SU-DHL-6 (cell line): ENCODE data around the gene RBM26.

ENCODE experiments used
- H2AFZ ChIP-seq: fragments of 200-600 bp; sonication (generic); 2 replicates; pipeline ENCODE4 v1.6.1; 2014; ENCODE audit warnings: low read depth, mild to moderate bottlenecking, moderate library complexity, mixed read lengths, antibody characterized with exemption, low read length; ENCODE audit not compliant: severe bottlenecking
- H3F3A ChIP-seq: fragments of 200-600 bp; shearing (Covaris generic); 2 replicates; pipeline ENCODE4 v1.6.0; 2016; ENCODE audit warnings: antibody characterized with exemption, mild to moderate bottlenecking; ENCODE audit not compliant: insufficient read depth
- H3K27ac ChIP-seq: fragments of 200-600 bp; sonication (generic); 2 replicates; pipeline ENCODE4 v1.5.1; 2016; ENCODE audit warnings: low read depth, mild to moderate bottlenecking, low read length, moderate library complexity, mixed read lengths
- H3K27me3 ChIP-seq: fragments of 200-600 bp; sonication (generic), shearing (Covaris generic); 2 replicates; pipeline ENCODE4 v1.6.0; 2014; ENCODE audit warnings: mild to moderate bottlenecking, low read length
- H3K36me3 ChIP-seq: fragments of 200-600 bp; sonication (generic); 2 replicates; pipeline ENCODE4 v1.6.1; 2014; ENCODE audit warnings: mild to moderate bottlenecking, low read length, mixed read lengths
- H3K4me2 ChIP-seq: fragments of 300-600, 200-600 bp; shearing (Covaris generic), sonication (generic); 2 replicates; pipeline ENCODE4 v1.6.0; 2014; ENCODE audit warnings: low read length, low read depth, mild to moderate bottlenecking; ENCODE audit not compliant: poor library complexity, severe bottlenecking
- H3K4me3 ChIP-seq: fragments of 200-600 bp; sonication (generic); 2 replicates; pipeline ENCODE4 v1.5.1; 2014; ENCODE audit warnings: antibody characterized with exemption, low read length, mild to moderate bottlenecking, mixed read lengths; ENCODE audit not compliant: insufficient read depth, poor library complexity, severe bottlenecking
- H3K79me2 ChIP-seq: fragments of 200-600 bp; sonication (generic); 2 replicates; pipeline ENCODE4 v1.6.1; 2014; ENCODE audit warnings: mild to moderate bottlenecking, low read length, moderate library complexity; ENCODE audit not compliant: insufficient read depth
- H3K9ac ChIP-seq: fragments of 200-600 bp; sonication (generic); 2 replicates; pipeline ENCODE4 v1.7.0; 2014; ENCODE audit warnings: mild to moderate bottlenecking, low read length
- H3K9me2 ChIP-seq: fragments of 200-600 bp; sonication (generic); replicated peaks from 2 replicates; pipeline ENCODE4 v1.6.1; 2014; ENCODE audit warnings: low read length; ENCODE audit not compliant: insufficient read depth
- H3K9me3 ChIP-seq: fragments of 200-600 bp; sonication (generic); 2 replicates; pipeline ENCODE4 v1.6.1; 2014; ENCODE audit warnings: low read length, mixed read lengths; ENCODE audit not compliant: insufficient read depth
- H4K20me1 ChIP-seq: fragments of 200-600 bp; sonication (generic); 2 replicates; pipeline ENCODE4 v1.6.1; 2014; ENCODE audit warnings: low read depth, mild to moderate bottlenecking, antibody characterized with exemption, low read length, moderate library complexity, mixed read lengths
- CTCF ChIP-seq: fragments of 200-600 bp; sonication (generic); IDR thresholded peaks from one replicate; pipeline ENCODE4 v1.5.1; 2017; ENCODE audit warnings: antibody characterized with exemption, mild to moderate bottlenecking, low read length, moderate library complexity; ENCODE audit not compliant: insufficient read depth, poor library complexity, severe bottlenecking
- EZH2phosphoT487 ChIP-seq: fragments of 200-600 bp; sonication (generic), shearing (Covaris generic); conservative IDR thresholded peaks from 2 replicates; pipeline ENCODE4 v1.6.1; 2018; ENCODE audit warnings: mild to moderate bottlenecking, antibody characterized with exemption, low read length, moderate library complexity, mixed read lengths

The RBM26 gene

DNA sequence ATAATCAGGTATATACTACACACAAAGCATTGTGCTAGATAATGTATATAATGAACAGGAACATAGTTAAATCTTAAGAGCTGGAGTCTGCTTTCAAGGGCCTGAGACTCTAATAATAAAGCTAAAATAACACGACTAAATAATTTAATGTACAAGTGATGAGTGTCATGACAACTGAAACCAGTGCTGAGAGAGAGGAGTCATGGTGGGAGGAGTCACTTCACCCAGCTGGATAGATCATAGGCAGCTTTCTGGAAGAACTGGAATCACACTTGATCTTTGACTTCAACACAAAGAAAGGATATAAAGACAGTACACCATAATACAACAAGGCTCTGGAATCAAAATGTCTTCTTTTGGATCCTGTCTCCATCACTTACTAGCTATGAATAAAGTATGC lies 7.1 kb downstream of the RBM26 start:
- H3K79me2 ChIP-seq = peaks cover 100% of the 10 kb centered on the region
- no peak overlapping the region for H3K4me2 ChIP-seq
- H3K36me3 ChIP-seq = peaks cover 69% of the 10 kb centered on the region
- no peak overlapping the region for H2AFZ ChIP-seq
- TF ChIP-seq CTCF = no peak
- no peak for TF ChIP-seq EZH2phosphoT487
- H3K27ac ChIP-seq = no peak overlapping the region
- H3K9me2 ChIP-seq = no peaks in the 10 kb centered on the region
- H3K9ac ChIP-seq = no peak overlapping the region
- peaks cover 43% of the 10 kb centered on the region for H3F3A ChIP-seq
- H3K4me3 ChIP-seq = no peak overlapping the region
- H3K27me3 ChIP-seq = no peaks in the 10 kb centered on the region
- peaks cover 37% of the 10 kb centered on the region for H4K20me1 ChIP-seq
- H3K9me3 ChIP-seq = peaks cover 7% of the 10 kb centered on the region; the same call in 1 of the 2 replicates

DNA sequence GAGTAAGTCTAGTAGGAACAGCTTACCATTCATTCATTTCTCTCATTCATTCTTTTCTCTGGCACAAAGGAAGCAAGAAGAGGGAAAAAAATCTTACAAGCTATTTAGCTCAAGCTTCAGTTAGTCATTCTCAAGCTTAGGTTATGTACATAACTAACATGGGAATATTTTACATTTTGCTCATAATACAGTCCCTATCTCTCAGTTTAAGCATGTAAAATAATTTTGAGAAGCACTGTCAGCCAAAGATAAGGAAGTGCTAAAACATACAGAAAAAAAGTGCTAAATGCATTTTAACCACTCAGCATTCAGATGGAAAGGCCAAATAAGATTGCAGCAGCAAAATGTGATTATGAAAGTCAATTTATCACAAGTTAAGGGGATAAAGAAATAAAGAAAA lies 7.9 kb downstream of the RBM26 start:
- no peak overlapping the region for H3K4me3 ChIP-seq
- H3K4me2 ChIP-seq = no peak overlapping the region
- H3F3A ChIP-seq = peaks cover 47% of the 10 kb centered on the region
- peaks cover 7% of the 10 kb centered on the region; the same call in 1 of the 2 replicates for H3K9me3 ChIP-seq
- peaks cover 69% of the 10 kb centered on the region for H3K36me3 ChIP-seq
- H3K27ac ChIP-seq = no peak overlapping the region
- H3K27me3 ChIP-seq = no peaks in the 10 kb centered on the region
- peaks cover 38% of the 10 kb centered on the region for H4K20me1 ChIP-seq
- H3K79me2 ChIP-seq = peaks cover 100% of the 10 kb centered on the region
- TF ChIP-seq CTCF (no peak), EZH2phosphoT487 (no peak)
- H3K9ac ChIP-seq = no peak overlapping the region
- no peaks in the 10 kb centered on the region for H3K9me2 ChIP-seq
- no peak overlapping the region for H2AFZ ChIP-seq

DNA sequence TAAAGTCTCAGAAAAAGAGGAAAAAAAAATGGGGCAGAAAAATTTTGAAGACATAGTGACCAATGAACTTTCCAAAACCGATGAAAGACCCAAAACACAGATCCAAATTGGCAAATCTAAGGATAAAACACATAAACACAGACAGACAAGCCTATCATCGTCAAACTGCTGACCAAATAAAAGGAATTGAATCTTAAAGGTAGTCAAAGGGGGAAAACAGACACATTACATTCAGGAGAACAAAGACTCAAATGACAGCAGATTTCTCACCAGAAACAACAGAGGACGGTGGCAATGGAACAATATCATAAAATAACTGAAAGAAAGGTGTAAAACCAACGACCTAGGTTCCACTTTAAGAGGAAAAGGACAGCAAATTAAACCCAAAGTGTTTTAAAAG lies 10.2 kb downstream of the RBM26 start:
- H3K9me2 ChIP-seq = no peaks in the 10 kb centered on the region
- peaks cover 93% of the 10 kb centered on the region for H3K79me2 ChIP-seq
- H3K9me3 ChIP-seq = peaks cover 7% of the 10 kb centered on the region; the same call in 1 of the 2 replicates
- H3F3A ChIP-seq = peaks cover 34% of the 10 kb centered on the region
- H3K4me3 ChIP-seq = no peak overlapping the region
- H3K36me3 ChIP-seq = peaks cover 62% of the 10 kb centered on the region
- H3K27me3 ChIP-seq = no peaks in the 10 kb centered on the region
- H2AFZ ChIP-seq = no peak overlapping the region
- TF ChIP-seq EZH2phosphoT487 = no peak
- H4K20me1 ChIP-seq = peaks cover 30% of the 10 kb centered on the region
- H3K27ac ChIP-seq = no peak overlapping the region
- no peak overlapping the region for H3K9ac ChIP-seq
- no peak overlapping the region for H3K4me2 ChIP-seq

DNA sequence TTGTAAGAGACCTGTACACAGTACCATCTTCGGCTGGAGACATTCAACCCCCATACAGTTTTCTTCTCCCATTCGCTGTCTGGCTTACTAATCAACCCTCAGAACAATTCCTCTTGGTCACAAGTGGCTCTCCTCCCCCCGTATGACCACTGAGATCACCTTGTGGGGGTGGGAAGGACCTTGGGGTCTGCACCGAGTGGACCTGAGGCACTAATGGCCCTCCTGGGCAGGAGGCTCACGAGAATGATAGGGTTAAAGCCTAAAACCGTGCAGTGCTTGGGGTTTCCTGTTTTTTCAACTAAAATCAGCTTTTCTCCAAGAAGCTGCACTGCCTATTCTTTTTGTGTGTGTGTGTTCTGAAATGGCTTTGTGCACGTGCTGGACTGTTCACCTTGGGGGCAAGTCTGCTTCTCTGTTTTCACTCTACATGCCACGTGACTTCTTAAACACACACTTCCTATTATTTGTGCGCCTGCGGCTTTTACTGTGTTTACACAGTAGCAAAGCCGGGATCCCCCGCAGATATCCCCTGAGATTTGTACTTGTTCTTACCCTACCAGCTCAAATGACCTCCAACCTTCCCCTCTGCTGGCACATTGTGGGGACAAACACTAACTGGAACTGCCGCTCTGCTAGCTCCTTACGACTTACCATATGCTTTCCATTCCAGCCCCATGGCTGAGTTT lies 12.3 kb downstream of the RBM26 start:
- peaks cover 93% of the 10 kb centered on the region for H3K79me2 ChIP-seq
- no peak for TF ChIP-seq CTCF
- TF ChIP-seq EZH2phosphoT487 = no peak
- H3K36me3 ChIP-seq = peaks cover 40% of the 10 kb centered on the region
- H3F3A ChIP-seq = peaks cover 35% of the 10 kb centered on the region
- H3K4me3 ChIP-seq = no peak overlapping the region
- no peak overlapping the region for H2AFZ ChIP-seq
- H3K9ac ChIP-seq = peak overlapping the region; percentile 38; the same call in 1 of the 2 replicates
- H3K9me3 ChIP-seq = peaks cover 7% of the 10 kb centered on the region; the same call in 1 of the 2 replicates
- H3K9me2 ChIP-seq = no peaks in the 10 kb centered on the region
- H3K4me2 ChIP-seq = peak overlapping the region; percentile 58
- peak overlapping the region; percentile 66 for H3K27ac ChIP-seq
- H4K20me1 ChIP-seq = peaks cover 37% of the 10 kb centered on the region
- H3K27me3 ChIP-seq = no peaks in the 10 kb centered on the region
